ENCODE measurements around the gene TUSC7.

The TUSC7 gene

GRCh38 chr3:116709479-116709878, at the start of gene TUSC7:
TUSC7 (plus strand) TSS chr3:116709779.
- FAIRE-seq = no peak

DNA sequence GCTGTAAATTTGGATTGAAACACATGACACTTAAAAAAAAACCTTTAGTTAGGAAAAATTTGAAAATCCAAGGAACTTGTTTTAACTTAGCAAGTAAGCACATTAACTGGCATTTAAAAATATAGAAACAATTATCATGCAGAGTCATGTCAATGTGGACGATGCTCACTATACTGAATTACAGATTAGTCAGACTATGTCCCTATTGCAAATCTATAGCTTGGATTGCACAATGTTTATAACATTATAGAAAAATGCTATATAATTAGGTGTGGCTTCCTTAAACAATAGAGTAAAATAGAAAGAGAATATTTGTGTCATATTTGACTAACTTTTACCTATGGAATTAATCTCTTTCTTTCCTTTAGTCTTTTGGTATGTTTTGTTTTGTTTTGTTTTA, 48.4 kb upstream of the TUSC7 start:
- FAIRE-seq = no peak

GRCh38 chr3:116663161-116664110, 46.1 kb upstream of the TUSC7 start:
- no peak for FAIRE-seq

GRCh38 chr3:116667324-116667723, 42.3 kb upstream of the TUSC7 start:
- no peak for FAIRE-seq

- no peak for FAIRE-seq
Observed at GRCh38 chr3:116667791-116668190, 41.8 kb upstream of the TUSC7 start.

- FAIRE-seq = no peak
Observed at GRCh38 chr3:116669576-116669975, 40.0 kb upstream of the TUSC7 start.

- no peak for FAIRE-seq
Observed at GRCh38 chr3:116671151-116671550, 38.4 kb upstream of the TUSC7 start.

DNA sequence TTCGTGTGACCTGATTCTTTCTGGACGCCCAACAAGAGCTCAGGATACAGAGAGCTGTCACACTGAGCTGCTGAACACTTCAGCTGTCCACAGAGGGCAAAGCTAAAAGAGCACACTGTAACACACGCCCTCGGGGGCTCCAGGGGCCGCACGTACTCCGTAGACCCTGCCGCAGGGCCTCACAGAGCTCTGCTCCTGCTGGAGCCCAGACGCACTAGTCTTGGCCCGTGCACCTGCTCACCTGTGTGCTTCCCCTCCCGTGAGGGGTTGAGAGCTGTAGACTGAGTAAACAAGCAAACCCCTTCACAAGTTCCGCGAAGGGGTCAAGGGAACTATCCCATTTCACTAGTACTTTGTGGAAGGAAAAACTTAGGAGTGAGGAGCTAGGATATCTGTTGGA, 30.7 kb upstream of the TUSC7 start:
- FAIRE-seq = no peak

DNA sequence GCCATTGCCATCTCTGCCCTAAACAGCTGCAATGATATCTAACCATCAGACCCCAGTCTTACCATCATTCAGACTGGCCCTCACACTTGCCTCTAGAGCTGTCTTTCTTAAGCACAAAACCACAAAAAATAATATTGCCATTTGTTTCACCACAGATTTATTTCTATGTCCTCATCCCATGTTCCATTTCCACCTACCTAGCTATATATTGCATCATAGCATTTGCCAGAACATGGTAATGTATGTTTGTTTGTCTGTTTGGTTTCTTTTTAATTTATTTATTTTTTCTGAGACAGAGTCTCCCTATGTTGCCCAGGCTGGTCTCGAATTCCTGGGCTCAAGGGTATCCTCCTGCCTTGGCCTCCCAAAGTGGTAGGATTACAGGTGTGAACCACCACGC, 18.5 kb upstream of the TUSC7 start:
- no peak for FAIRE-seq

GRCh38 chr3:116701070-116701469, 8.5 kb upstream of the TUSC7 start:
- no peak for FAIRE-seq

- no peak for FAIRE-seq
Observed at GRCh38 chr3:116702334-116702733, 7.2 kb upstream of the TUSC7 start.

DNA sequence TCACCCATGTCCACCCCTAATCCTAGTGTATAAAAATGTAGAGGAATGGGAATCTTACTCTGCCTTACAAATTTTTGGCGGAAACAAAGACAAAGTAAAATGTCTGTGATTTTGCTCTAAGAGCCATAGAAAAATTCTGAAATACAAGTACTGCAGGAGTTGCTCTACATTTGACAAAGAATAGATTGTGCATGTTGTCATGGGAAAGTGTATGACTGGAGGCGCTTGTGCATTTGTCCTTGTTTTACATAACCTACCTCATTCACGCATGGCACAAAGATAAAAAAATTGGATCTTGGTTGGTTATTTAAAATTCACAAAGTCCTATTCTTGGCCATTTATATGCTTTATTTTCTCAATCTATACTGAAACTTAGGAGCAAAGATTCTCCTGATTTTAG, 2.0 kb upstream of the TUSC7 start:
- no peak for FAIRE-seq

GRCh38 chr3:116716490-116716889, 6.9 kb downstream of the TUSC7 start:
- no peak for FAIRE-seq

DNA sequence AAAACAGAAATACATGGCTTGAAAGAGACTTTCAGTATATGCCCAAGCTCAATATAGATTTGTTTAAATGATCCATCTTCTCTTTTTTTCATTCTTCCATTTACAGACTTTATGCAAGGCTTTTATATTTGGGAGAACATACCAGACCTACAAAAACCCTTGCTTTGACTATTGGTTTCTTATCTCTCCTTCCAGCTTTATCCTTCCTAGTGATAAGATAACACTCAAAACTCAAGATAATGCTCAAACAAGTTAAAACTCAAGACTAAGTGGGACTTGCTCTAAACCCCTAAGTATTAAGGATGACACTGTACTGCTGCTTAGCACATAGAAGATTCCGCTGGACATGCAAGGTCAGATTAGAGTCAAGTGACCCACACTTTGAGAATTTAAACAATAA, 8.0 kb downstream of the TUSC7 start:
- FAIRE-seq = no peak

GRCh38 chr3:116728454-116728853, 18.9 kb downstream of the TUSC7 start:
- FAIRE-seq = no peak

DNA sequence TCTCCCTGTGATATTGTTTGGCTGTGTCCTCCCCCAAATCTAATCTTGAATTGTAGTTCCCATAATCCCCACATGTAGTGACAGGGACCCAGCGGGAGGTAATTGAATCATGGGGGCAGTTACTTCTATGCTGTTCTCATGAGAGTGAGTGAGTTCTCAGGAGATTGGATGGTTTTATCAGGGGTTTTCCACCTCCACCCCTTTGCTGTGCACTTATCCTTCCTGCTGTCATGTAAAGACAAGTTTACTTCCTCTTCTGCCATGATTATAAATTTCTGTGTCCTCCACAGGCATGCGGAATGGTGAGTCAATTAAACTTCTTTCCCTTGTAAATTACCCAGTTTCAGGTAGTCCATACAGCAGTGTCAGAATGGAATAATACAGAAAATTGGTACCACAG, 24.7 kb downstream of the TUSC7 start:
- FAIRE-seq = no peak

DNA sequence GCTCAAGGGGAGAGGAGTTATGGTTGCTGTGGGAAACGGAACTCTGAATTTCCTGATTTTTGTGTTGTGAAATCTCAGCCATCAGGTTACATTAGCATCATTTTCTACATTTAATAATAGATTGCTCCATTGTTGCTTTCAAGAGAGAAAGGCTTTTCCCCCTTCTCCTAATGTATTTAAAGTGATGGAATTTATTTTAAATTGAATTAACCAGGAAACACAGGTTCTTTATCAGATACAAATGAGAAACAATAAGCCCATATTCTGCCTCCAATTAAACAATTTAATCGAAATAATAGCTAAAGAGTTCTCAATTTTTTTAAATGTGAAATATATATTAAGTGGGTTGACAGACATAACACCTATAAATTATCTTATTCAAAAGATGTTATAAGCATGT, 30.1 kb downstream of the TUSC7 start:
- no peak for FAIRE-seq

DNA sequence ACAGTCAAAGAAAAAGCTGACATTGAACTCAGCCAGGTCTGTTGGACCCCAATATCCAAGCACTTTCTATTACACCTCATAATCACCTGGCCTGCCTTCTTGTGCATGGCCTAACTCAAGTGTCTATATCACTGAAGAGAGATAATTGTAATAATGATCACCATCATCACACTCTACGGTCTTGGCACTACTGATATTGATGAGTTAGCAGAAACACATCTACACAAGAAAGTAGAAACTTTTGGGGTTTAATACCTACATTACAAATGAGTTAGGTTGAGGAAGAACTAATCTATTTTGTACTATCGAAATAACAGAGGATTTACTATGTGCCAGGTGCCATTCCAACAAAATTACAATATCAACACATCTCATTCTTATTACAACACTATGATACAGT, 30.7 kb downstream of the TUSC7 start:
- no peak for FAIRE-seq

GRCh38 chr3:116741467-116741866, 31.9 kb downstream of the TUSC7 start:
- FAIRE-seq = no peak

GRCh38 chr3:116743062-116743461, 33.5 kb downstream of the TUSC7 start:
- FAIRE-seq = no peak

DNA sequence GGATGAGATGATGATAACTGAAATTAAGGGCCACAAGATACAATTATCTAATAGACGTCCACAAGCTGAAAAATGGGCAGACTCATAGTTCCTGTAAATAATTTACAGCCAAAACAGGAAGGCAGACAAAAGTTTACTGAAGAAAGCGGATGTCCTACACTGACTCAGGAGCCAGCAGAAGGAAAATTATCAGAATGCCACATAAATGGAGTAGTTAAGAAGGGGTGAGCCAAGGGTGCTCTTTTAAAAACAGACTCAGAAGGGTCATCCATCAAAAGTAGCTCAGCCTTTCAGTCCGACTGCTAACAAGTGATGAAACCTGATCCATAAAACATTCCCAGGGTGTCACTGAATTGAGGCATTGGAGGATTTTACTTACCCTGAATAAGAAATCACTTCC, 39.8 kb downstream of the TUSC7 start:
- FAIRE-seq = no peak

DNA sequence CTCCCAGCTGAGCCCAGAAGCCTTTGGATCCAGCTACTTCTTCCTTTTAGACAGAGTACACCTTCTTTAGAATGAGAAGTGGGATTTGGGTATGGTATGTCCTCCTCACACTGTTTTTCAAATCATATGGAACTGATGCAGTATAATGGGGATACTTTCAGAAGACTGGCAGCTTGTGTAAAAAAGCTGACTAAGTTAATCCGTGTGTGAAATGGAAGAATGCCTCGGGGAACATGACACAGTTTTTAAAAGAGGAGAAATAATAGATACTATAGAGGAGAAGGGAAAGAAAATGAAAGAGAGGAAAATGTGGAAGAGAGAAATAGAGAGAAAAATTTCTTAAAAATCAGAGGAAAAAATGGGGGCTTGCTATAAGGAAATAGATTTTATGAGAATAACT, 47.7 kb downstream of the TUSC7 start:
- no peak for FAIRE-seq

GRCh38 chr3:116759316-116759715, 49.7 kb downstream of the TUSC7 start:
- FAIRE-seq = no peak
